Measurements from ENCODE around the gene CIROP. TPM values are rescaled to one million over a fixed set of nuclear protein-coding genes. Genes with fewer than 3 reads are reported as not detected.

Gene CIROP
- total and polyA plus RNA-seq, 9 of the 15 experiments (the other 6 are each of a cell fraction or from before 2014, with no cell fraction given) = not detected

DNA sequence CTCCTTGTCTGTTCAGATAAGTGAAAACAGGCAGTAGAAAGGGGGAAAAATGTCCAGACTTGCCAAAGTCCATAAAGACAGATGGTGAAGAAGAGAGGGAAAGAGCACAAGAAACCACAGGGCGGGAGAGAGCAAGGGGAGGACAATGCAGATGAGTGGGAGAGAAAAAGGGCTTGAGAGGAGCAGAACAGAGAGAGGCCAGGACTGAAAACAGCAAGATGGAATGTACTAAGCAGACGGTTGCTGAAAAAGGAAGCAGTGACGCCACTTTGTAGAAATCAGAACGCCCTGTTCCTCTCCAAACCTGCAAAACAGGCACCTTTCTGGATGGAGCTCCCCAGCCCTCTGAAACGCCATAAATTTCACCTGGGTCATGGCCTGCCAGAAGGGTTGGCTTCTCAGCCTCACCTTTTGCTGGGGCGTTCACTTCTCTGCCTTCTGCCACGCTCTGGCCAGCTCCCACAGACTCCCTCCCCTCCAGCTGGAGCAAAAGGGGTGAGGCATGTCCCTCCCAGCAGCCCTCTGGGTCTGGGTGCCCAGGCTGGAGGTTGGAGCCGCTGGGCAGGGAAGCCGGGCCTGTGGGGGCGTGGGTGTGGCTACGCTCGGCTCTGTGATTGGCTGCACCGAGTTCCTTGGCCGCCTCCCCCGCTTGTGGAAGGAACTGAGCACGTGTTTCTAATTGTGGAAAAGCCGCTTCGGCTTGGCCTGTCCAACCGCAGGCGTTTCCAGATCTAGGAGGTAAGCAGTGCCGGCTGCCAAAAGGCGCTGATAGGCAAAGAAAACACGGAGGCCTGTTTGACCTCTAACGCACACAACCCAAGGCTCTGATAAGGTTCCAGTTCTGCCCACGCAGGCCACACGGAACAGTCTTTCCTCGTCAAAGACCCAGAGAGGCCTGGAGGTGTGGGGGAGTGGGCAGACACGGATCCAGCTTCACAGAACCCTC is 49.3 kb upstream of the CIROP start (continued):
- TF ChIP-seq MGA (IDR thresholded peaks at IDR 0.05) = peak; percentile 98
- peak; percentile 86 for TF ChIP-seq MYC (IDR thresholded peaks at IDR 0.05; ENCODE audit: low read depth, low read length)
- peak; percentile 91; the same call in 1 of the 2 replicates for TF ChIP-seq MYC (CRISPR knock-in tag; IDR thresholded peaks at IDR 0.05; ENCODE audit: borderline replicate concordance, low read depth)
- TF ChIP-seq HBP1 (CRISPR knock-in tag; IDR thresholded peaks at IDR 0.05) = no peak
- no peak for TF ChIP-seq RFX1 (IDR thresholded peaks at IDR 0.05)
- TF ChIP-seq, protein P1, sequence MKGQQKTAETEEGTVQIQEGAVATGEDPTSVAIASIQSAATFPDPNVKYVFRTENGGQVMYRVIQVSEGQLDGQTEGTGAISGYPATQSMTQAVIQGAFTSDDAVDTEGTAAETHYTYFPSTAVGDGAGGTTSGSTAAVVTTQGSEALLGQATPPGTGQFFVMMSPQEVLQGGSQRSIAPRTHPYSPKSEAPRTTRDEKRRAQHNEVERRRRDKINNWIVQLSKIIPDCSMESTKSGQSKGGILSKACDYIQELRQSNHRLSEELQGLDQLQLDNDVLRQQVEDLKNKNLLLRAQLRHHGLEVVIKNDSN (CRISPR knock-in tag; IDR thresholded peaks at IDR 0.05) = no peak; the same call in 1 of the 2 replicates
- TF ChIP-seq RAD21 (CRISPR knock-in tag; conservative IDR thresholded peaks at IDR 0.05 in 1 of 2, IDR thresholded peaks at IDR 0.05 in 1 of 2) = no peak
- TF ChIP-seq CCAR2 (IDR thresholded peaks at IDR 0.05; ENCODE audit: low read depth, low read length) = no peak
- TF ChIP-seq PPARD (CRISPR knock-in tag; IDR thresholded peaks at IDR 0.05) = no peak
- no peak for TF ChIP-seq ZNF696 (CRISPR knock-in tag; conservative IDR thresholded peaks at IDR 0.05)
- no peak for TF ChIP-seq NFIX (CRISPR knock-in tag; IDR thresholded peaks at IDR 0.05; ENCODE audit: low read depth)
- TF ChIP-seq ZNF165 (CRISPR knock-in tag; IDR thresholded peaks at IDR 0.05; ENCODE audit: borderline replicate concordance) = no peak
- TF ChIP-seq RBM39 (optimal IDR thresholded peaks at IDR 0.05; ENCODE audit: low read depth, low read length) = no peak

All from K562 (cell line).